Effector memory CD4-positive, alpha-beta T cell (primary cell): ENCODE results near the gene ZNF285.
A peak's percentile ranks its signal among the peaks of the same experiment; 100 is the strongest.
"Not testable (repeated sequence)": the region's sequence is repeated elsewhere in the genome, so short reads cannot be mapped to it uniquely, and the experiment has no call there.

ENCODE experiments used
- DNase-seq, 3 donors: peaks; one replicate each; pipeline ENCODE4 v3.0.0-alpha.2; 2020
- H3K27ac ChIP-seq: 2 replicates; pipeline ENCODE4 v1.7.0; 2013; ENCODE audit warnings: mild to moderate bottlenecking, low read length, moderate library complexity; ENCODE audit not compliant: insufficient read depth, poor library complexity, severe bottlenecking
- H3K27me3 ChIP-seq: replicated peaks from 2 replicates; pipeline ENCODE4 v1.7.0; 2013; ENCODE audit warnings: mild to moderate bottlenecking, low read length; ENCODE audit not compliant: insufficient read depth, control insufficient read depth, poor library complexity, severe bottlenecking
- H3K36me3 ChIP-seq: 2 replicates; pipeline ENCODE4 v1.7.0; 2013; ENCODE audit warnings: mild to moderate bottlenecking, low read length, moderate library complexity; ENCODE audit not compliant: control insufficient read depth, insufficient read depth
- H3K4me1 ChIP-seq: 2 replicates; pipeline ENCODE4 v1.7.0; 2013; ENCODE audit warnings: low read length, mild to moderate bottlenecking; ENCODE audit not compliant: control insufficient read depth, insufficient read depth, poor library complexity, severe bottlenecking
- H3K4me3 ChIP-seq: 2 replicates; pipeline ENCODE4 v1.7.0; 2013; ENCODE audit warnings: low read length, low read depth, mild to moderate bottlenecking; ENCODE audit not compliant: insufficient read depth, poor library complexity, severe bottlenecking
- H3K9me3 ChIP-seq: 2 replicates; pipeline ENCODE4 v1.7.0; 2013; ENCODE audit warnings: mild to moderate bottlenecking, low read length, moderate library complexity; ENCODE audit not compliant: control insufficient read depth

Gene ZNF285

GRCh38 chr19:44367024-44367423 lies 34.4 kb downstream of the ZNF285 start:
- Histone ChIP-seq H3K9me3 (no peaks in the 10 kb centered on the region), H3K4me3 (no peak overlapping the region), H3K27ac (no peak overlapping the region), H3K36me3 (no peaks in the 10 kb centered on the region), H3K27me3 (no peaks in the 10 kb centered on the region), H3K4me1 (no peaks in the 10 kb centered on the region)
- DNase-seq, result no peak

- Histone ChIP-seq H3K4me1 (no peaks in the 10 kb centered on the region), H3K4me3 (peak within 1 kb of the TSS; percentile 28), H3K27me3 (no peaks in the 10 kb centered on the region), H3K9me3 (no peaks in the 10 kb centered on the region), H3K27ac (no peak within 1 kb of the TSS), H3K36me3 (no peaks in the 10 kb centered on the region)
- DNase-seq, result no peak
Measured at GRCh38 chr19:44356383-44357111, 44.9 kb downstream of the ZNF285 start, which contains the start of gene ZNF112. ZNF112 (minus strand) TSS chr19:44356680; CDS start chr19:44340539, 16,141 bp downstream.

- H3K9me3 ChIP-seq, result peaks cover 4% of the 10 kb centered on the region
- no peak overlapping the region for H3K4me3 ChIP-seq
- no peaks in the 10 kb centered on the region for H3K36me3 ChIP-seq
- H3K27me3 ChIP-seq, result no peaks in the 10 kb centered on the region
- H3K27ac ChIP-seq, result no peak overlapping the region
- no peak for DNase-seq
- no peaks in the 10 kb centered on the region for H3K4me1 ChIP-seq
Measured at GRCh38 chr19:44346556-44346955, 54.9 kb downstream of the ZNF285 start.

GRCh38 chr19:44345959-44346358 lies 55.4 kb downstream of the ZNF285 start:
- H3K27ac ChIP-seq, result no peak overlapping the region
- no peaks in the 10 kb centered on the region for H3K27me3 ChIP-seq
- no peak overlapping the region for H3K4me3 ChIP-seq
- H3K9me3 ChIP-seq, result peaks cover 4% of the 10 kb centered on the region
- H3K36me3 ChIP-seq, result no peaks in the 10 kb centered on the region
- DNase-seq, result no peak
- no peaks in the 10 kb centered on the region for H3K4me1 ChIP-seq

- Histone ChIP-seq H3K27me3 (no peaks in the 10 kb centered on the region), H3K4me1 (no peaks in the 10 kb centered on the region), H3K36me3 (no peaks in the 10 kb centered on the region), H3K27ac (no peak overlapping the region), H3K9me3 (peaks cover 4% of the 10 kb centered on the region), H3K4me3 (no peak overlapping the region)
- DNase-seq, result no peak
Measured at GRCh38 chr19:44344255-44344654, 57.2 kb downstream of the ZNF285 start.

- no peak overlapping the region for H3K27ac ChIP-seq
- no peaks in the 10 kb centered on the region for H3K4me1 ChIP-seq
- H3K27me3 ChIP-seq, result no peaks in the 10 kb centered on the region
- no peak overlapping the region for H3K4me3 ChIP-seq
- peaks cover 4% of the 10 kb centered on the region for H3K9me3 ChIP-seq
- no peaks in the 10 kb centered on the region for H3K36me3 ChIP-seq
- DNase-seq, result no peak
Measured at GRCh38 chr19:44341794-44342193, 59.6 kb downstream of the ZNF285 start.

GRCh38 chr19:44334639-44335038 lies 66.8 kb downstream of the ZNF285 start:
- H3K4me1 ChIP-seq, H3K9me3 ChIP-seq, H3K27ac ChIP-seq, H3K27me3 ChIP-seq, DNase-seq, H3K36me3 ChIP-seq, H3K4me3 ChIP-seq: not testable (repeated sequence)
